Measurements from ENCODE around the gene CNTNAP4.

CNTNAP4 gene

GRCh38 chr16:76486740-76487139 is 209.5 kb downstream of the CNTNAP4 start:
- no peak for DNase-seq (ENCODE audit: low read depth in 4 of 4, low spot score in 1 of 4)

- no peak for DNase-seq (ENCODE audit: low read depth in 4 of 4, low spot score in 1 of 4)
Measured at GRCh38 chr16:76487411-76488064, 210.3 kb downstream of the CNTNAP4 start.

DNA sequence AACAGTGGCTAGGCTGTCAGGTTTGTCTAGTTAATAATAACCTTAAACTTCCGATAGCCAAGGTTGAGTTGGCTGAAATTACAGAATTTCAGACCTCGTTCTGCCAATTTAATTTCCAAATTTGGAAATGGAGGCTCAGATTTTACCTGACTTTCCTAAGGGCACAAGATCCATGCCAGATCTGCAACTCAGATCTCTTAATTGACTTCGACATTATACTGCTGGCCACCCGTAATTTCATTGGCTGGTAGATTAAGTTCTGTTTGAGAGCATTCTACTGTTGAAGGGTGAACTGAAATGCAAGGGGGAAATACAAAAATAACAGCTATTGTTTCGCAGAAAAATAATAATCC is 210.8 kb downstream of the CNTNAP4 start:
- DNase-seq (ENCODE audit: low read depth in 4 of 4, low spot score in 1 of 4) = no peak

DNA sequence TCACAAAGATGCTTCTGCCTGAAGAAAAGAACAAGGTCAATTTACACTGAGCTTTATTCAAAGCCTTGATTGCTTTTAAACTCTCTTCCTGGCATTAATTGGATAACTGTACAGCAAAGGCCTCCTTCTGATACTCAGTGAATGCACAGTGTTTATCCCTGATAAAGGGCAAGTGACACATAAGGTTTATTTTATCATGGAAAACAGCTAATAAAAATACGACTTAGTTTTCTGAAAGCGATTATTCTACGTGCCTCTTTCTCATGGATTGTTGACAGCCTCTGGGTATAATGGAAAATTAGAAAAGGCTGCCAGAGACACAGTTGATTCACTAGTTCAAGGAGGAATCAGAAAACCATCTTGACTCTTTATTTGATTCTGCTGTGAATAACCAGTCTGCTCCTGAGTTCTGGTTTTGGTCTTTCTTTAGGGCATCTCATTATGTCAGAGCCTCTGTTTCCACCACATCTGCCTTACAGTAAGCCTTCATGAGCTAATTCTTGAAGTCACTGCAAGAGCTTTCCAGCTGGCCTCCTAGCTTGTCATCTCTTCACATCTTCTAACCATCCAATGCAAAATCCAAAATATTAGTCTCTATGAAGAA is 212.9 kb downstream of the CNTNAP4 start:
- DNase-seq (ENCODE audit: low read depth in 4 of 4, low spot score in 1 of 4) = no peak

DNA sequence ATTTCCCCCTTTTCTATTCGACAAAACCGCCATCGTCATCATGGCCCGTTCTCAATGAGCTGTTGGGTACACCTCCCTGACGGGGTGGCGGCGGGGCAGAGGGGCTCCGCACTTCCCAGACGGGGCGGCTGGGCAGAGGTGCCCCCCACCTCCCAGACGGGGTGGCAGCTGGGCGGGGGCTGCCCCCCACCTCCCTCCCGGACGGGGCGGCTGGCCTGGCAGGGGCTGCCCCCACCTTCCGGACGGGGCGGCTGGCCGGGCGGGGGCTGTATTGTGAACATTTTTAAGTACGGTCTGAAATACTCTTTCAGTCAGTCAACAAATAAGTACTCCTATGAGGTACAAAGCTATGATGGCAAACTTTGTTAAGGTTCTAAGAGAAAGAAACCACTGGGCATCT is 222.8 kb downstream of the CNTNAP4 start:
- DNase-seq (ENCODE audit: low read depth in 4 of 4, low spot score in 1 of 4) = no peak

DNA sequence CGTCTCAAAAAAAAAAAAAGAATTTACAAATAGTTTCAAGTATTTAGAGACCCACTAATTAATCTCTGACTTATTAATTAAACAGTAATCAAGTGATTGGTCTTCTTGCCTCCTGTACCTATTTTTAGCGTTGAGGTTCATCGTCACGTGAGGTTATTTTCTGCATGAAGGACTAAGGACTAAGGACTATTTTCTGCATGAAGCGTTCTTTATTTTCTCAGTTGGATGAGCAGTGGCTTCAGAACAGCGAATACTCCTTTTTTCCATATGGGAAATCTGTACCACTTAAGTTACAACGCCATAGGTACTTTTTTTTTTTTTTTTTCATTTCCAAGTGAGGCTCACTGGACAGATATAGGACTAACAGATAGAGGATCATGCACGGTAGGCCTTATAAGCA is 224.9 kb downstream of the CNTNAP4 start:
- no peak for DNase-seq (ENCODE audit: low read depth in 4 of 4, low spot score in 1 of 4)

DNA sequence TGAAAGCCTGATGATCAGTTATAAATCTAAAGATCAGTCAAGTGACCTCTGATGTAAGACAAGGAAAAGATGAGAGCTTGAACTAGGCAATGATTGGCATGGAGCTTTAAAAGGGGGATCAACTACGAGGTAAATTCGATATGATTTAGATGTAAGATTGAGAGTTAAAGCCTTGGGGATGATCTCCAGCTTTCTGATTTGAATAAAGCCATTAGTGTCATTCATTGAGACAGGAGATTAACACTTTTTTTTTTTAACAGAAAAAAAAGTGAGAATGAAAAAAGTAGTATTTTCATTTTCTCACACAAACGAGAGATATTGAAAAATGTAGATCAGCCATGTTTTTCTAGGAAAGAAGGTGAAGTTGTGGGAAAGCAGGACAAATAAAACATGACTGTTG is 225.4 kb downstream of the CNTNAP4 start:
- DNase-seq (ENCODE audit: low read depth in 4 of 4, low spot score in 1 of 4) = no peak

GRCh38 chr16:76503091-76503490 is 225.9 kb downstream of the CNTNAP4 start:
- no peak for DNase-seq (ENCODE audit: low read depth in 4 of 4, low spot score in 1 of 4)

DNA sequence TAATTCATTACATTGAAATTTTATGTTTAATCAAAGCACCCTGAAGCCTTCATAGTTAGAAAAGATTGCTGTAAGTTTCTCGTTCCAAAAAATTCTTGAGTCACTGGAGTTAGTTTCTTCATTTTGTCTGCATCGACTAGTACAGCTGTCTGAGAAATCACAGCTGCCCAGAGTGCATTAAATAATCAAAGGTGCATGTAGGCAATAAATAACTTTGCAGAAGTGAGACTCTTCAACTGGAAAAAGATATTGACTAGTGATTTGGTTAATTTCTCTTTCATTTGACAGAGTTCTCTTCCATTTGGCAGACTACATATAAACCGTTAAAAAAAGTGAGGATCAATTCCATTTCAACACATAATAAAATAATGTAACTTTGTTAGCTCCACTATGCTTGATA is 234.0 kb downstream of the CNTNAP4 start:
- DNase-seq (ENCODE audit: low read depth in 4 of 4, low spot score in 1 of 4) = no peak

DNA sequence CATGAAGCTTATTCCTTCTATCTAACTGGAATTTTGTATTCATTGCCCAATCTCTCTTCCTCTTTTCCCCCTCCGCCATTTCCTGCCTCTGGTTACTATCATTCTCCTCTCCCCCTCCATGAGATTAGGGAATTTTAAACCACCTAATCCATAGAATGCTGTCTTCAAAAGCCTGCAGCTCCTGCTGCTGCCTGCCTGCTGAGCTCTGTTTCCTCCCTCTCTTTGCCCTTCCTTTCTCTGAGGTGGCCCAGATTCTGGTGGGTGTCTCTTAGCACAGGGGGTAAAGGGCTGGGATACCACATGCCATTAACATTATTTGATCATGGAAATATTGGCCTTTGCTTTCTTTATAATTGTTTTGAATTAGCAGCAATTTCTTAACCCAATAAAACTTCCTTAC is 241.6 kb downstream of the CNTNAP4 start:
- no peak for DNase-seq (ENCODE audit: low read depth in 4 of 4, low spot score in 1 of 4)

DNA sequence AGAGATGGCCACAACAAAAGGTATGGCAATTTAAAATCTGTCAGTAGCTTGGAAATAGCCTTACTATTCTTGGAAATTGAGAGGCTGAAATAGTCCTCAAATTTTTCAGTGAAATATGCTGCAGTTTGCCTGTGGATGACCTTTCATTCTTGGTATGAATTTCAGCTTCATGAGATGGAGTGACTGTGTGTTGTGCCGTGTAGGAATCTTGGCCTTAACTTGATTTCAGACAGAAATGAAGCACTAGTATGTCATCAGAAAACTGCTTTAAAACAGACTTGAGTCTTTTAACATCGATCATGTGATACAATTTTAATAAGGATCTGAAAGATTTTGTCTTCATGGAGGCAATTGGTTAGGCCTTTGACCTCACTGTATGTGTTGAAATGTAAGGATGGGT is 247.2 kb downstream of the CNTNAP4 start:
- no peak for DNase-seq (ENCODE audit: low read depth in 4 of 4, low spot score in 1 of 4)

DNA sequence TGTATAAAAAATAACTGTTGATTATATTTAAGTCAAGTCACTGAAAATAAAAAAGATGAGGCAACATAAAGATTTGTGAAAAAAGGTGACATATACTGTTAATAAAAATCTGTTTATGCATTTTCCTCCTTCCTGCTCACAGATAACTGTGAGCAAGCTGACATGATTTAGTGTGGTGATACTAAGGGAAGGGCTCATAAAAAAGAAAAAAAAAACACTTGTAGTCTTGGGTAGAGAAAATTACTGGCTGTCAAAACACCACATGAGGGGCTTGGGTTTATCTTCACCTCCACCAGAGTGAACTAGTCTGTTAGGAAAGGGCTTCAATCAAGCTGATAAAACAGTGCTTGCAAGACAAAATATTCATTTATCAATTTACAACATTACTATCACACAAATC is 247.6 kb downstream of the CNTNAP4 start:
- no peak for DNase-seq (ENCODE audit: low read depth in 4 of 4, low spot score in 1 of 4)

DNA sequence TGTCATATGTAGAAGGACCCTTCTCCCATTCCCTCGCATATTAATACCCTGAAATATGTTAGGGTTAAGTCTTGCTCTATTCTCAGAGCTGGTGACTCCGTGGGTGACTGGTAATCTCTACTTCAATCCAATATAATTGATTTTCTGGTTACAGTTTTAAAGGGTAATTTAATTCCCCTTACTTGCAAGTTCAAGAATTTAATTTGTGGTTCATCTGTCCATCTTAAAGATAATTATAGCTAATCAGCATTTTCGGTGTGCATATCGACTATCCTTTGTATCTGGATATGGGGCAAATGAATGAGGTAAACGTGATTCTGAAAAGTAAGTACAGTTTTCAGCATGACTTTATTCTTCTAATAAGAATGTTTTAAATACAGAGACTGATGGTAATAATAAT is 250.0 kb downstream of the CNTNAP4 start:
- DNase-seq (ENCODE audit: low read depth in 4 of 4, low spot score in 1 of 4) = no peak

DNA sequence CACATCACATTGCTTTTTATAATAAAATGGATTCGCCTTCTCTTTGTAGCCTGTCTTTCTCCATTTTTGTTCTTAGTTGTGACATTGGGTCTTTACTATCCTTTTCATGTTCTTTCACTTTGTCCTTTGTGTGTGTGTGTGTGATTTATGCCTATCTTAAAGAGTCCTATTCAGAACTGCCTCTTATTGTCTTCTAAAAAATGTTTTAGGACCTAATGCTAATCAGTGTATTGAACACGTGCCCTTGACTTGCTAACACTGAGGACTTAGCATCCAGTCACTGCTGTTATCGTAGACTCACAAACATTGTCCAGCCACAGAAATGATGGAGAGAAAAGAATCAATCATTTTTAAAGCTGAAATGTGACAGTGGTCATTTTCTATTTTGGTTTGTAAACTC is 251.9 kb downstream of the CNTNAP4 start:
- DNase-seq (ENCODE audit: low read depth in 4 of 4, low spot score in 1 of 4) = no peak

GRCh38 chr16:76531236-76531635 is 254.0 kb downstream of the CNTNAP4 start:
- no peak for DNase-seq (ENCODE audit: low read depth in 4 of 4, low spot score in 1 of 4)

DNA sequence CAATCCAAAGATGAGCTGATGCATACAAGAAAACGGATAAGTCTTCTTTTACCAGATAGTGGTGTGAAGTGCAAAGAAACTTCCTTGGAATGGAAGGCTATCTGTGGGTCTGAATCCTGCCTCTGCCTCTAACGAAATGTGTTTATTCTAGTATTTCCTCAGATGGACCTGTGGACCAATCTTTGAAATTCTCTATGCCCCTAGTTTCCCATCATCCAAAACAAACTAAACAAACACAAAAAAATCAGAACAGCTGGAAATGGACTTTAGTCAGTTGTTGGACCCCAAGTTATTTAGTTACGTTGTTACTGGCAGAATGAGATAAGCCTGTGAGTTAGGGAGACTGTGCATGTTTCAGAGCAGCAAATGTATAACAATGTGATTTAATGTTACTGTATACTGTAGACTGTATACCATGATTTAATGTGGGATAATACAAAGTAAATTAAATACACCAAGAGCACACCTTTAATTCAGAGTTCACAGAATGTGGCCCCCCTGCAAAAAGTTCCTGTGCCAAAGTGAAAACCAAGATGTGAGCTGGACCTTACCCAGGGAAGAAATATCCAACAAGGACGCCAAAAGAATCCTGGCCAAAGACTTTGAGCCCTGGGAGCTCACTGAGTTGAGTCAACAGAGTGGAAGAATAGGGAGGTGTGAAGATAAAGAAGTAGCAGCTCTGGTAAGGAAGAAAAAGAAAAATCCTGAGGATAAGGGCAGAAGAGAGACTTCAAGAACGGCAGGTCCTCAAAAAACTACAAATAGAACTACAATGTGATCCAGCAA is 255.2 kb downstream of the CNTNAP4 start:
- DNase-seq (ENCODE audit: low read depth in 4 of 4, low spot score in 1 of 4) = no peak

DNA sequence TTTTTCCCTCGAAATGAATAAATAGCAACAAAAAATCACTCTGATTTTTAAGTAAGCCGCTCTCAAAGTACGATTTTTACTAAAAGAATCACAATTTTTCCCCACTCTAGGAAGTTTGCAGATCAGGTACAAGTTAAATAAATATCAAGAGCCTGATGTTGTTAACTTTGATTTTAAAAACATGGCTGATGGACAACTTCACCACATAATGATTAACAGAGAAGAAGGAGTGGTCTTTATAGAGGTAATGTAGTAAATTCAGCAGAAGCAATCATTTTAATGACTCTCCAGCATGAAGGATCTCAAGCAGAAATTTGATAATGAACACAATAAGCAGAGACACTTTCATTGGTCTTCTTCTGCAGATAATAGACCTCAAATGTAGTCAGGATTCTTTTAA is 262.4 kb downstream of the CNTNAP4 start:
- DNase-seq (ENCODE audit: low read depth in 4 of 4, low spot score in 1 of 4) = no peak

DNA sequence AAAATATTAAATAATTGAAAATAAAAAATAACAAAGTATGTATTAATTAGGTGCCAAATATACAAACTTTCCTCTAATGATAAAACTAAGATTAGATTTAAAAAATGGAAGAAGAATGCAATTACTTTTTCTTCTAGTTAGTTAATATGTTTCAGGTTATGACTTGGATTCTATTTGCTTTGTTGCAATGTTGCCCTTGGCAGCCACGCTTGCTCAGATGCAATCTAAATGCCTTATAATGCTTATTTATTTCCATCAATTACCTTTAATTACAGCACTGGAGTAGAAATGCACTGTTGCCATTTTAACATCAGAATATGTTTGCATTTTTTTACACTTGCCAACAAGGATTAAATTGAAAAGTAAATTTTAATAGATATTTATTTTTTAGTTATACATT is 263.9 kb downstream of the CNTNAP4 start:
- no peak for DNase-seq (ENCODE audit: low read depth in 4 of 4, low spot score in 1 of 4)

- DNase-seq (ENCODE audit: low read depth in 4 of 4, low spot score in 1 of 4) = no peak
Measured at GRCh38 chr16:76565542-76565941, 288.3 kb downstream of the CNTNAP4 start.

GRCh38 chr16:76571755-76572154 is 294.6 kb downstream of the CNTNAP4 start:
- no peak for DNase-seq (ENCODE audit: low read depth in 4 of 4, low spot score in 1 of 4)

DNA sequence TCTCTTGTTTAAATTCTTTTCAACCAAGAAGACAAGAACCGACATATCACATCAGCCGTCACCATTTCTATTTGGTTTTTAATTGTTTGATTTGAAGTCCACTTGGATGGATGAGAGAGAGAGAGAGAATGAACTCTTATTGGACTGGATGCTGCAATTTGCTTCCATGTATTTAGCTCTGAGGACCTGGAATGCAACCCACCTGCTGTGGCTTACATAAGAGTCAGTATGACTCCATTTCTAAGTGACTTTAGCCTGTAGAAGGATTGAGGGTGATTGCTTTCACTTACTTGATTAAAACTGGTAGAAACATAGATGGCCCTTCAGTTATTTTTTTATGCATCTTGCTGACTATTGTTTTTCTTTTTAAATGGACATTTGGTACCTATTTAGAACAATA is 296.1 kb downstream of the CNTNAP4 start:
- no peak for DNase-seq (ENCODE audit: low read depth in 4 of 4, low spot score in 1 of 4)

GRCh38 chr16:76574651-76575050 is 297.4 kb downstream of the CNTNAP4 start:
- DNase-seq (ENCODE audit: low read depth in 4 of 4, low spot score in 1 of 4) = no peak

- no peak for DNase-seq (ENCODE audit: low read depth in 4 of 4, low spot score in 1 of 4)
Measured at GRCh38 chr16:76576526-76576925, 299.3 kb downstream of the CNTNAP4 start.

Data from stimulated activated CD4-positive, alpha-beta T cell treated with anti-CD3 and anti-CD28 coated beads, Interleukin-1b, Interleukin-23, amount 100 ng/mL, for 24 hours (primary cell).